HEK293T (cell line): Measurements from ENCODE around the gene HMCN2.

Experiments
- ARNT ChIP-seq: fragments of 450-650 bp; IDR thresholded peaks from 2 replicates; pipeline ENCODE4 v1.6.1; 2017; ENCODE audit warnings: mild to moderate bottlenecking
- BHLHE40 ChIP-seq: fragments of 450-650 bp; IDR thresholded peaks from 2 replicates; pipeline ENCODE4 v1.6.1; 2016; ENCODE audit warnings: mild to moderate bottlenecking, moderate library complexity, borderline replicate concordance
- FOXA1 ChIP-seq: fragments of 450-650 bp; IDR thresholded peaks from 2 replicates; pipeline ENCODE4 v1.6.1; 2016; ENCODE audit warnings: mild to moderate bottlenecking
- FOXK2 ChIP-seq: fragments of 450-650 bp; IDR thresholded peaks from 2 replicates; pipeline ENCODE4 v1.6.1; 2016; ENCODE audit warnings: mild to moderate bottlenecking
- FOXM1 ChIP-seq: fragments of 450-650 bp; IDR thresholded peaks from 2 replicates; pipeline ENCODE4 v1.6.1; 2017; ENCODE audit warnings: mild to moderate bottlenecking, borderline replicate concordance
- LEF1 ChIP-seq: fragments of 450-650 bp; IDR thresholded peaks from 2 replicates; pipeline ENCODE4 v1.6.1; 2017; ENCODE audit warnings: mild to moderate bottlenecking, borderline replicate concordance
- NFRKB ChIP-seq: fragments of 450-650 bp; IDR thresholded peaks from 2 replicates; pipeline ENCODE4 v1.6.1; 2016; ENCODE audit warnings: mild to moderate bottlenecking, moderate library complexity
- PKNOX1 ChIP-seq: fragments of 450-650 bp; IDR thresholded peaks from 2 replicates; pipeline ENCODE4 v1.6.1; 2016
- SP1 ChIP-seq: fragments of 450-650 bp; IDR thresholded peaks from 2 replicates; pipeline ENCODE4 v1.6.1; 2017
- SUZ12 ChIP-seq: fragments of 450-650 bp; IDR thresholded peaks from 2 replicates; pipeline ENCODE4 v1.6.1; 2016; ENCODE audit warnings: mild to moderate bottlenecking
- TARDBP ChIP-seq: fragments of 450-650 bp; IDR thresholded peaks from 2 replicates; pipeline ENCODE4 v1.6.1; 2016
- ZNF384 ChIP-seq: fragments of 450-650 bp; IDR thresholded peaks from 2 replicates; pipeline ENCODE4 v1.6.1; 2016

DNA sequence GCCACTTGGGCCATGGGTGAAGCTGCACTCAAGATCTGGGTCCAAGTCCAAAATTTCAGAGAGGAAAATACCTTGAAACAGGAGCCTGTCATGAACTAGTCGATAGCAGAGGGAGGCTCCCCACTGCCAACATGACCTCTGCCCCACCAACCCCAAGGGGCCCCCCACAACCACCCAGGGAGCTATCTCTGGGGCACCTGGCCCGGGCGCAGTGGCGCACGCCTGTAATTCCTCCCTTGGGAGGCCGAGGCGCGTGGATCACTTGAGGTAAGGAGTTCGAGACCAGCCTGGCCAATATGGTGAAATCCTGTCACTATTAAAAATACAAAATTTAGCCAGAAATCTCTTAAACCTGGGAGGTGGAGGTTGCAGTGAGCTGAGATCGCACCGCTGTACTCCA is 20.1 kb upstream of the HMCN2 start:
- TF ChIP-seq SUZ12 (no peak), TARDBP (no peak), LEF1 (no peak), ZNF384 (no peak), BHLHE40 (no peak), SP1 (no peak), NFRKB (no peak), ARNT (no peak), FOXA1 (no peak), FOXK2 (no peak), FOXM1 (no peak), PKNOX1 (no peak)
